PC-3 (cell line): ENCODE measurements around the gene GRAMD1C. TPM values are rescaled to one million over a fixed set of nuclear protein-coding genes. Genes with fewer than 3 reads are reported as not detected.

ENCODE experiments used
- ATAC-seq: fragments of 200-7000 bp; cut with Tn5 transposase; 2 replicates; pipeline ENCODE4 v1.9.1; 2020; ENCODE audit warnings: mild to moderate bottlenecking, moderate library complexity
- BruUV-seq: library from RNA; stranded (reverse); fragments of 400-500 nt; replicated peaks from 2 replicates; lab custom pipeline; 2021; lab: Mats Ljungman, UMichigan
- CTCF ChIA-PET: fragments of 300-600 bp; sonication (Branson Sonifier 250); formaldehyde crosslinking; loops from one replicate; lab custom pipeline; 2022; ENCODE audit warnings: antibody characterized with exemption; lab: Charles Lee
- POLR2A ChIA-PET: fragments of 300-600 bp; sonication (Branson Sonifier 250); formaldehyde crosslinking; loops from one replicate; lab custom pipeline; 2022; ENCODE audit warnings: antibody characterized with exemption; ENCODE audit not compliant: unreplicated experiment; lab: Charles Lee
- DNase-seq: peaks from one replicate; pipeline ENCODE4 v3.0.0-alpha.2; 2015
- H2AFZ ChIP-seq: fragments of 300-600 bp; sonication (generic); 2 replicates; pipeline ENCODE4 v1.6.0; 2016; ENCODE audit warnings: antibody characterized with exemption, low read length
- H3F3A ChIP-seq: fragments of 300-600 bp; sonication (generic); one replicate; pipeline ENCODE4 v1.6.0; 2017; ENCODE audit warnings: antibody characterized with exemption, low read length, control low read depth, mild to moderate bottlenecking; ENCODE audit not compliant: unreplicated experiment
- H3K27ac ChIP-seq: fragments of 300-600 bp; sonication (generic); 2 replicates; pipeline ENCODE4 v1.5.1; 2016; ENCODE audit warnings: mild to moderate bottlenecking, low read length
- H3K27me3 ChIP-seq: fragments of 300-600 bp; sonication (generic); 2 replicates; pipeline ENCODE4 v1.6.1; 2016; ENCODE audit warnings: low read length, mixed read lengths
- H3K36me3 ChIP-seq: fragments of 300-600 bp; sonication (generic); 2 replicates; pipeline ENCODE4 v1.6.1; 2016; ENCODE audit warnings: low read depth, mixed run types, low read length, mixed read lengths
- H3K4me1 ChIP-seq: fragments of 300-600 bp; sonication (generic); 2 replicates; pipeline ENCODE4 v1.5.1; 2016; ENCODE audit warnings: low read length; ENCODE audit not compliant: insufficient read depth
- H3K4me2 ChIP-seq: fragments of 300-600 bp; sonication (generic); 2 replicates; pipeline ENCODE4 v1.6.0; 2016; ENCODE audit warnings: low read length
- H3K4me3 ChIP-seq: fragments of 300-600 bp; sonication (generic); 2 replicates; pipeline ENCODE4 v1.5.1; 2016; ENCODE audit warnings: mild to moderate bottlenecking, low read length, mixed read lengths
- H3K79me2 ChIP-seq: fragments of 300-600 bp; sonication (generic); 2 replicates; pipeline ENCODE4 v1.6.1; 2017; ENCODE audit warnings: low read length, mixed read lengths
- H3K9ac ChIP-seq: fragments of 300-600 bp; sonication (generic); 2 replicates; pipeline ENCODE4 v1.6.0; 2016; ENCODE audit warnings: mild to moderate bottlenecking, low read length
- H3K9me2 ChIP-seq: fragments of 300-600 bp; sonication (generic); replicated peaks from 2 replicates; pipeline ENCODE4 v1.6.1; 2016; ENCODE audit warnings: mixed run types, low read length, mixed read lengths
- H3K9me3 ChIP-seq: fragments of 300-600 bp; sonication (generic); 2 replicates; pipeline ENCODE4 v1.6.1; 2016; ENCODE audit warnings: low read length, mixed read lengths
- H4K20me1 ChIP-seq: fragments of 300-600 bp; sonication (generic); 2 replicates; pipeline ENCODE4 v1.6.1; 2016; ENCODE audit warnings: low read length, mixed read lengths
- EZH2 ChIP-seq: fragments of 300-600 bp; sonication (generic); IDR thresholded peaks from one replicate; pipeline ENCODE4 v1.6.1; 2017; ENCODE audit warnings: antibody characterized with exemption, mild to moderate bottlenecking, low read length; ENCODE audit not compliant: unreplicated experiment
- EZH2phosphoT487 ChIP-seq: fragments of 300-600 bp; sonication (generic); IDR thresholded peaks from 2 replicates; pipeline ENCODE4 v1.6.1; 2018; ENCODE audit warnings: mild to moderate bottlenecking, antibody characterized with exemption, low read length, borderline replicate concordance
- intact Hi-C: fragments of 100-400 bp; cut with micrococcal nuclease; formaldehyde crosslinking; loops from 2 replicates; pipeline ENCODE4 v1.9.0; 2023
- total RNA-seq: library from RNA; depleted of rRNA; stranded (reverse); fragments of >200 nt; gene quantifications from 2 replicates; pipeline ENCODE4 v1.2.3, GENCODE V29; 2014
- TF ChIP-seq, protein P1 (sequence below): fragments of 300-600 bp; sonication (generic); conservative IDR thresholded peaks from 2 replicates; pipeline ENCODE4 v1.5.1; 2017; ENCODE audit warnings: antibody characterized with exemption, low read depth, mild to moderate bottlenecking, low read length

Gene GRAMD1C
- total RNA-seq, 1 experiment from 2014 or later: 2.8 TPM

DNA sequence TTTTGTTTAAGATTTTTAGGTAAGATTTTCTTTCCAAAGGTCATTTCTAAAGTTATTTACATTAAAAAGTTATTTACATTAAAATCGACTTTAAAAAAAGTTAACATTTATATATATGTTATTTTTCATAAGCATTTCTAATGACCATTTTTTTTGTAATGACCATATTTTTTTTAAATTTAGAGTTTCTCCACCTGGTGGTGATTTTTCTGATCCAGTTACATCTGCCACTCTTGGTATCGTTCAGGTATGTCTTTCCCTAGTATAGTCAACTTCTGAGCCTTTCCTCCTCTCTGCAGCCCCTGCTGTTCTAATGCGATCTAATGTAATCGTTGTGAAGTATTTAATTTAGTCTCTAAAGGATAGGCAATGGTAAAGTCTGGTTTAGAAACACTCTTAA lies 42.9 kb upstream of the GRAMD1C start:
- TF ChIP-seq, protein P1, sequence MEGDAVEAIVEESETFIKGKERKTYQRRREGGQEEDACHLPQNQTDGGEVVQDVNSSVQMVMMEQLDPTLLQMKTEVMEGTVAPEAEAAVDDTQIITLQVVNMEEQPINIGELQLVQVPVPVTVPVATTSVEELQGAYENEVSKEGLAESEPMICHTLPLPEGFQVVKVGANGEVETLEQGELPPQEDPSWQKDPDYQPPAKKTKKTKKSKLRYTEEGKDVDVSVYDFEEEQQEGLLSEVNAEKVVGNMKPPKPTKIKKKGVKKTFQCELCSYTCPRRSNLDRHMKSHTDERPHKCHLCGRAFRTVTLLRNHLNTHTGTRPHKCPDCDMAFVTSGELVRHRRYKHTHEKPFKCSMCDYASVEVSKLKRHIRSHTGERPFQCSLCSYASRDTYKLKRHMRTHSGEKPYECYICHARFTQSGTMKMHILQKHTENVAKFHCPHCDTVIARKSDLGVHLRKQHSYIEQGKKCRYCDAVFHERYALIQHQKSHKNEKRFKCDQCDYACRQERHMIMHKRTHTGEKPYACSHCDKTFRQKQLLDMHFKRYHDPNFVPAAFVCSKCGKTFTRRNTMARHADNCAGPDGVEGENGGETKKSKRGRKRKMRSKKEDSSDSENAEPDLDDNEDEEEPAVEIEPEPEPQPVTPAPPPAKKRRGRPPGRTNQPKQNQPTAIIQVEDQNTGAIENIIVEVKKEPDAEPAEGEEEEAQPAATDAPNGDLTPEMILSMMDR: 0 out of 2 replicates have a peak, but pooled peaks have one; percentile 12
- TF ChIP-seq EZH2phosphoT487: no peak

DNA sequence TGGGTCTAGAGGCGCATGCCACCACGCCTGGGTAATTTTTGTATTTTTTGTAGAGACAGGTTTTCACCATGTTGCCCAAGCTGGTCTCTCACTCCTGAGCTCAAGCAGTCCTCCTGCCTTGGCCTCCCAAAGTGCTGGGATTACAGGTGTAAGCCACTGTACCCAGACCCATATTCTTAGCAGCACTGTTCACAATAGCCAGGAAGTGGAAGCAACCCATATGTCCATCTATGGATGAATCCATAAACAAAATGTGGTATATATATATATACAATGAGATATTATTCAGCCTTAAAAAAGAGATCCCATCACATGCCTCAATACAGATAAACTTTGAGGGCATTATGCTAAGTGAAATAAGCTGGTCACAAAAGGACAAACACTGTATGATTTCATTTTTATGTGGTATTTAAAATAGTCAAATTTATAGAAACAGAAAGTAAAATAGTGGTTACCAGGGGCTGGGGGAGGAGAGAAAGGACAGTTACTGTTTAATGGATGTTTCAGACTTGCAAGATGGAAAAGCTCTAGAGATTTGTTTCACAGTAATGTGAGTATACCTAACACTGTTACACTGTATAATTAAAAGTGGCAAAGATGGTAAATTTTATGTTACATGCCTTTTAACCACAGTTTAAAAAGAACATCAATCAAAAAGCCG lies 35.7 kb upstream of the GRAMD1C start:
- TF ChIP-seq EZH2: no peak
- TF ChIP-seq, protein P1: no peak
- TF ChIP-seq EZH2phosphoT487: no peak
- no TSS peak for BruUV-seq
- no peak for DNase-seq
- Histone ChIP-seq H3K79me2 (no peaks in the 10 kb centered on the region), H3K4me2 (no peak overlapping the region), H4K20me1 (no peaks in the 10 kb centered on the region), H3F3A (no peaks in the 10 kb centered on the region), H3K4me3 (no peak overlapping the region), H3K27ac (no peak overlapping the region), H3K9me3 (no peaks in the 10 kb centered on the region), H2AFZ (no peak overlapping the region), H3K9me2 (no peaks in the 10 kb centered on the region), H3K9ac (no peak overlapping the region), H3K36me3 (peaks cover 23% of the 10 kb centered on the region; the same call in 1 of the 2 replicates), H3K27me3 (no peaks in the 10 kb centered on the region), H3K4me1 (no peaks in the 10 kb centered on the region)
- intact Hi-C loops: no loop called here
- CTCF ChIA-PET: no interaction called here
- POLR2A ChIA-PET: interaction anchor here (1.1 kb wide), 1 partner anchor 22 kb away, joined by 5 read pairs; no protein-coding TSS in a partner anchor
- no peak for ATAC-seq

More for the DNA sequence above, 42.9 kb upstream of the GRAMD1C start:
- H3K27ac ChIP-seq: no peak overlapping the region
- BruUV-seq: no TSS peak
- H3K36me3 ChIP-seq: peaks cover 16% of the 10 kb centered on the region
- H3K4me1 ChIP-seq: no peaks in the 10 kb centered on the region
- no peaks in the 10 kb centered on the region for H3K9me3 ChIP-seq
- H3K79me2 ChIP-seq: no peaks in the 10 kb centered on the region
- ATAC-seq: no peak
- H3K27me3 ChIP-seq: no peaks in the 10 kb centered on the region
- ChIA-PET POLR2A (no interaction called here), CTCF (no interaction called here)
- H4K20me1 ChIP-seq: no peaks in the 10 kb centered on the region
- H3K4me3 ChIP-seq: no peak overlapping the region
- H3K9me2 ChIP-seq: no peaks in the 10 kb centered on the region
- no peak for DNase-seq
- intact Hi-C loops: loop anchor here (2.0 kb wide), 1 partner anchor 59 kb away; no protein-coding TSS in a partner anchor
- no peak overlapping the region for H3K9ac ChIP-seq
- no peak overlapping the region for H2AFZ ChIP-seq
- H3F3A ChIP-seq: no peaks in the 10 kb centered on the region
- H3K4me2 ChIP-seq: no peak overlapping the region

DNA sequence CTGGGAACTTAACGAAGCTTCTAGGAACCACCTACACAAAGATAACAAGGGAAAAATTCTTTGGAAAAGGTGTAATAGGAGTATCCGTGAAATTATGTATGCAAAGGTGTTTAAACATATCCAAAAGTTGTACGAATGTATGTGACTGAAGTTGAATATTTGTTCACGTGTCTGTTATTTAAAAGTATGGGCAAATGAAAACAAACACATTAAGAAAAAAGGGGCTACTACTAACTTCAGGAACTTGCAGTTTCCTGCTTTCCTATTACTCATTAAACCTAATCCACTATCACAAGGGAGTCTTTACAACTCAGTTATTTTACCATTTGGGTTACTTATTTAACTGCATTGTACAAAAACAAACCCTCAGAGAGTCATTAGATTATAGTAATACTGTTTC lies 33.9 kb upstream of the GRAMD1C start:
- Histone ChIP-seq H3K4me2 (no peak overlapping the region), H3K4me3 (no peak overlapping the region), H3K27me3 (no peaks in the 10 kb centered on the region), H3K4me1 (no peaks in the 10 kb centered on the region), H3K9ac (no peak overlapping the region), H3K79me2 (no peaks in the 10 kb centered on the region), H3K9me2 (no peaks in the 10 kb centered on the region), H3F3A (no peaks in the 10 kb centered on the region), H4K20me1 (no peaks in the 10 kb centered on the region), H3K36me3 (peaks cover 15% of the 10 kb centered on the region; the same call in 1 of the 2 replicates), H3K9me3 (no peaks in the 10 kb centered on the region), H3K27ac (no peak overlapping the region), H2AFZ (no peak overlapping the region)
- POLR2A ChIA-PET: no interaction called here
- TF ChIP-seq, protein P1: no peak
- TF ChIP-seq EZH2: no peak
- TF ChIP-seq EZH2phosphoT487: no peak
- CTCF ChIA-PET: no interaction called here
- DNase-seq (no peak), ATAC-seq (no peak)
- BruUV-seq: no TSS peak
- intact Hi-C loops: no loop called here
